ENCODE measurements around the gene SOHLH1.
A peak's percentile ranks its signal among the peaks of the same experiment; 100 is the strongest.

Gene SOHLH1

GRCh38 chr9:135736272-135736978 is 37.1 kb upstream of the SOHLH1 start:
- Mint-ChIP-seq H3K9me3 (no peaks in the 10 kb centered on the region), H3K27ac (no peak overlapping the region), H3K4me3 (no peak overlapping the region), H3K4me1 (peaks cover 8% of the 10 kb centered on the region), H3K36me3 (peaks cover 14% of the 10 kb centered on the region)
- no peak for ATAC-seq
- DNase-seq (ENCODE audit: low spot score in 2 of 2): no peak

GRCh38 chr9:135734616-135735144 is 35.4 kb upstream of the SOHLH1 start:
- no peak for DNase-seq (ENCODE audit: low spot score in 2 of 2)
- Mint-ChIP-seq H3K36me3 (peaks cover 14% of the 10 kb centered on the region), H3K9me3 (no peaks in the 10 kb centered on the region), H3K4me3 (no peak overlapping the region), H3K4me1 (peaks cover 8% of the 10 kb centered on the region), H3K27ac (no peak overlapping the region)
- ATAC-seq: no peak

GRCh38 chr9:135732569-135733257 is 33.4 kb upstream of the SOHLH1 start:
- ATAC-seq (no peak), DNase-seq (ENCODE audit: low spot score in 2 of 2) (no peak)
- H3K4me1 Mint-ChIP-seq: peaks cover 8% of the 10 kb centered on the region
- H3K36me3 Mint-ChIP-seq: peaks cover 14% of the 10 kb centered on the region
- no peak overlapping the region for H3K4me3 Mint-ChIP-seq
- no peak overlapping the region for H3K27ac Mint-ChIP-seq
- H3K9me3 Mint-ChIP-seq: no peaks in the 10 kb centered on the region

GRCh38 chr9:135731454-135731853 is 32.2 kb upstream of the SOHLH1 start:
- no peak for ATAC-seq

GRCh38 chr9:135729480-135729879 is 30.2 kb upstream of the SOHLH1 start:
- no peak overlapping the region for H3K4me3 Mint-ChIP-seq
- H3K36me3 Mint-ChIP-seq: peaks cover 14% of the 10 kb centered on the region
- H3K4me1 Mint-ChIP-seq: peaks cover 8% of the 10 kb centered on the region
- H3K9me3 Mint-ChIP-seq: no peaks in the 10 kb centered on the region
- H3K27ac Mint-ChIP-seq: no peak overlapping the region
- DNase-seq (ENCODE audit: low spot score in 2 of 2): no peak
- ATAC-seq: no peak

More at GRCh38 chr9:135731454-135731853, 32.2 kb upstream of the SOHLH1 start:
- H3K27ac Mint-ChIP-seq: no peak overlapping the region
- H3K9me3 Mint-ChIP-seq: no peaks in the 10 kb centered on the region
- DNase-seq (ENCODE audit: low spot score in 2 of 2): no peak
- H3K4me3 Mint-ChIP-seq: no peak overlapping the region
- peaks cover 14% of the 10 kb centered on the region for H3K36me3 Mint-ChIP-seq
- H3K4me1 Mint-ChIP-seq: peaks cover 8% of the 10 kb centered on the region

GRCh38 chr9:135728436-135729110 is 29.3 kb upstream of the SOHLH1 start:
- DNase-seq (ENCODE audit: low spot score in 2 of 2) (no peak), ATAC-seq (no peak)
- Mint-ChIP-seq H3K27ac (no peak overlapping the region), H3K4me1 (peaks cover 3% of the 10 kb centered on the region), H3K9me3 (no peaks in the 10 kb centered on the region), H3K36me3 (peaks cover 8% of the 10 kb centered on the region), H3K4me3 (no peak overlapping the region)

- H3K36me3 Mint-ChIP-seq: no peaks in the 10 kb centered on the region
- no peaks in the 10 kb centered on the region for H3K9me3 Mint-ChIP-seq
- no peaks in the 10 kb centered on the region for H3K4me1 Mint-ChIP-seq
- H3K4me3 Mint-ChIP-seq: no peak overlapping the region
- DNase-seq (ENCODE audit: low spot score in 2 of 2): no peak
- ATAC-seq: no peak
- H3K27ac Mint-ChIP-seq: no peak overlapping the region
These were observed 28.1 kb upstream of the SOHLH1 start for GRCh38 chr9:135727257-135727875.

- no peak for DNase-seq (ENCODE audit: low spot score in 2 of 2)
- Mint-ChIP-seq H3K9me3 (no peaks in the 10 kb centered on the region), H3K4me3 (no peak overlapping the region), H3K4me1 (no peaks in the 10 kb centered on the region), H3K36me3 (no peaks in the 10 kb centered on the region), H3K27ac (no peak overlapping the region)
- peak; percentile 6 for ATAC-seq
These were observed 27.0 kb upstream of the SOHLH1 start for GRCh38 chr9:135726138-135726853.

GRCh38 chr9:135724186-135724787 is 25.0 kb upstream of the SOHLH1 start:
- Mint-ChIP-seq H3K4me3 (no peak overlapping the region), H3K9me3 (no peaks in the 10 kb centered on the region), H3K27ac (no peak overlapping the region), H3K4me1 (no peaks in the 10 kb centered on the region), H3K36me3 (no peaks in the 10 kb centered on the region)
- no peak for DNase-seq (ENCODE audit: low spot score in 2 of 2)
- ATAC-seq: no peak

GRCh38 chr9:135722365-135722764 is 23.1 kb upstream of the SOHLH1 start:
- Mint-ChIP-seq H3K27ac (no peak overlapping the region), H3K9me3 (no peaks in the 10 kb centered on the region), H3K4me1 (no peaks in the 10 kb centered on the region), H3K36me3 (no peaks in the 10 kb centered on the region), H3K4me3 (no peak overlapping the region)
- ATAC-seq: no peak
- DNase-seq (ENCODE audit: low spot score in 2 of 2): no peak

- H3K27ac Mint-ChIP-seq: no peak overlapping the region
- H3K4me1 Mint-ChIP-seq: peaks cover 6% of the 10 kb centered on the region
- H3K4me3 Mint-ChIP-seq: no peak overlapping the region
- DNase-seq (ENCODE audit: low spot score in 2 of 2) (no peak), ATAC-seq (no peak)
- H3K9me3 Mint-ChIP-seq: no peaks in the 10 kb centered on the region
- no peaks in the 10 kb centered on the region for H3K36me3 Mint-ChIP-seq
These were observed 20.2 kb upstream of the SOHLH1 start for GRCh38 chr9:135719472-135719871.

GRCh38 chr9:135718616-135719015 is 19.3 kb upstream of the SOHLH1 start:
- Mint-ChIP-seq H3K27ac (no peak overlapping the region), H3K4me1 (peaks cover 6% of the 10 kb centered on the region), H3K9me3 (no peaks in the 10 kb centered on the region), H3K4me3 (no peak overlapping the region), H3K36me3 (no peaks in the 10 kb centered on the region)
- ATAC-seq (peak; percentile 19), DNase-seq (ENCODE audit: low spot score in 2 of 2) (no peak)

- H3K4me3 Mint-ChIP-seq: no peak overlapping the region
- DNase-seq (ENCODE audit: low spot score in 2 of 2) (no peak), ATAC-seq (no peak)
- peaks cover 6% of the 10 kb centered on the region for H3K4me1 Mint-ChIP-seq
- no peaks in the 10 kb centered on the region for H3K9me3 Mint-ChIP-seq
- H3K27ac Mint-ChIP-seq: no peak overlapping the region
- no peaks in the 10 kb centered on the region for H3K36me3 Mint-ChIP-seq
These were observed 18.1 kb upstream of the SOHLH1 start for GRCh38 chr9:135717410-135717809.

- H3K4me3 Mint-ChIP-seq: no peak overlapping the region
- peaks cover 6% of the 10 kb centered on the region for H3K4me1 Mint-ChIP-seq
- H3K36me3 Mint-ChIP-seq: no peaks in the 10 kb centered on the region
- ATAC-seq: no peak
- no peak for DNase-seq (ENCODE audit: low spot score in 2 of 2)
- no peak overlapping the region for H3K27ac Mint-ChIP-seq
- H3K9me3 Mint-ChIP-seq: no peaks in the 10 kb centered on the region
These were observed 16.8 kb upstream of the SOHLH1 start for GRCh38 chr9:135716045-135716444.
